ENCODE data around the gene HOXD13. TPM values are rescaled to one million over a fixed set of nuclear protein-coding genes. Genes with fewer than 3 reads are reported as not detected.

HOXD13 gene
- total and polyA plus RNA-seq, 2 of the 8 experiments (the other 6 are each of a cell fraction or from before 2014, with no cell fraction given), result not detected

DNA sequence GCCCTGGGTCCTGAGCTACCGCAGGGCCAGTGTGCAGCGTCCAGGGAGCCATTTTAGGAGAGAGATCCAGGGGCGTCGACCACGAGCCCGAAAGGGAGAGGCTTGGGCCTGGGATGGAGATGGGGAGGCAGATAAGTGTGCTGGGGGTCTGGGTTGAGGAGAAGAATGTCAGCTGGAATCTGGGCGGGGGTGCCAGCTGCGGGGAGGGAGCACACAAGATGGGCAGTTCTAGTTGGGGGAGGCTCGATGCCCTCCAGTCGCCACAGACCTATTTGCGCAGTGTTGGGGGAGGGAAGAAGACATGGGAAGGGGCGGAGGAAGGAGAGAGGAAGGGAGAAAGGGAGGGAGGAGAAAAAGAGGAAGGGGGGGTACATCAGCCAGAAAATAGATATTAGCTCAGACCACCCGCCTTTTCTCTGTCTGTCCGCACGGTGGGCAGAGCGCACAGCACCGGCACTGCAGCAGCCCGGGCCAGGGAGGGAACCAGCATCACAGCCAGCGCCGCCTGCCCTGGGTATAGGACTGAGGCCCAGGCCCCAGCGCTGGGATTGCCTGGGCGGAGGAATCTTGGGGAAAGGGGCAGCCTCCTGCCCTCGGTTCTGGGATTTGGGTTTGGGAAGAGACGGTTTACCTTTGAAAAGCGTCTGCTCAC, 12.7 kb downstream of the HOXD13 start:
- peak overlapping the region; percentile 42 to 62; a peak in 3 of 4 replicates for H3K4me2 ChIP-seq (ENCODE audit: insufficient read depth in 1 of 2, low read depth in 2 of 2, low read length in 2 of 2)
- H3K79me2 ChIP-seq (ENCODE audit: control insufficient read depth in 1 of 2, insufficient read depth in 2 of 2, low read length in 2 of 2), result no peaks in the 10 kb centered on the region
- H3K23ac ChIP-seq (ENCODE audit: insufficient read length), result no peak overlapping the region
- no peak overlapping the region for H3K9ac ChIP-seq (replicated peaks in 1 of 4; ENCODE audit: extremely low read depth in 1 of 4, low read depth in 3 of 4, low read length in 3 of 4)
- H2BK20ac ChIP-seq (ENCODE audit: low read length), result no peak overlapping the region
- no peaks in the 10 kb centered on the region for H3K9me3 ChIP-seq (ENCODE audit: insufficient read depth in 2 of 2, low read depth in 1 of 2, low read length in 1 of 2)
- H2AK5ac ChIP-seq (ENCODE audit: low read depth, low read length), result no peak overlapping the region
- POLR2A ChIA-PET (ENCODE audit: partially characterized antibody), result interaction anchor here (0.6 to 2.5 kb wide), 6 partner anchors 8 to 82 kb away, joined by 3 to 12 read pairs (median 4); no protein-coding TSS in a partner anchor
- CTCF ChIA-PET (ENCODE audit: partially characterized antibody), result interaction anchor here (0.6 to 4.6 kb wide), 12 partner anchors 8 to 1923 kb away, joined by 3 to 20 read pairs (median 7); partner anchors contain the start of gene HOXD10
- H4K20me1 ChIP-seq (replicated peaks in 1 of 2; ENCODE audit: control insufficient read depth in 1 of 2, insufficient read depth in 2 of 2, low read length in 2 of 2), result peaks cover 12 to 47% of the 10 kb centered on the region in 2 experiments
- peaks cover 98 to 99% (median 99%) of the 10 kb centered on the region in 4 experiments for H3K27me3 ChIP-seq (replicated peaks in 1 of 4; ENCODE audit: control insufficient read depth in 3 of 4, extremely low read depth in 1 of 4, insufficient read depth in 3 of 4, low read length in 3 of 4)
- no peak overlapping the region; the same call in none of the 2 replicates for H3K18ac ChIP-seq (ENCODE audit: extremely low read depth, low read length)
- no peak overlapping the region for H4K5ac ChIP-seq (ENCODE audit: insufficient read length, low read depth, low read length)
- H4K91ac ChIP-seq (replicated peaks; ENCODE audit: insufficient read length, low read length), result no peak overlapping the region
- H3K23me2 ChIP-seq (ENCODE audit: low read depth, low read length), result 0 out of 2 replicates have a peak, but pooled peaks cover 2% of the 10 kb centered on the region
- DNase-seq (ENCODE audit: low read depth in 1 of 2, low spot score in 2 of 2) (peak in 1 of 2 experiments; percentile 67), FAIRE-seq (no peak)
- peak overlapping the region; percentile 79; the same call in 1 of the 2 replicates for H4K8ac ChIP-seq (ENCODE audit: extremely low read depth, insufficient read depth, low read length)
- no peak overlapping the region for H2BK120ac ChIP-seq (replicated peaks; ENCODE audit: low read depth, low read length)
- H2BK15ac ChIP-seq (ENCODE audit: low read length), result peak overlapping the region; percentile 88; the same call in 1 of the 2 replicates
- H3K36me3 ChIP-seq (ENCODE audit: control insufficient read depth in 2 of 4, insufficient read depth in 4 of 4, low read length in 3 of 4), result peaks cover 0 to 4% (median 0%) of the 10 kb centered on the region in 4 experiments; a peak in 1 of 8 replicates
- WGBS, 2 experiments (ENCODE audit: extremely low coverage in 1 of 2, insufficient coverage in 1 of 2, insufficient read length in 1 of 2, insufficient replicate concordance in 2 of 2, low coverage in 1 of 2, low lambda C conversion rate in 2 of 2, missing lambda C conversion rate in 1 of 2), result 4% methylated on average over 23 of the region's 25 CpGs; no CpG with 5 or more reads in 1 of the 2 experiments
- H3K79me1 ChIP-seq (ENCODE audit: low read depth, low read length), result no peaks in the 10 kb centered on the region
- no peak overlapping the region for H3K27ac ChIP-seq (ENCODE audit: low read depth, low read length)
- H3K4ac ChIP-seq (replicated peaks; ENCODE audit: insufficient read length, low read depth, low read length), result no peak overlapping the region
- H3K14ac ChIP-seq (ENCODE audit: insufficient read length), result no peak overlapping the region
- peak overlapping the region; percentile 94; the same call in 1 of the 2 replicates for H2BK12ac ChIP-seq (ENCODE audit: low read depth, low read length)
- 0 out of 2 replicates have a peak overlapping the region, but pooled peaks have one; percentile 24 for H2BK5ac ChIP-seq (ENCODE audit: low read depth, low read length)
- H3K56ac ChIP-seq (replicated peaks; ENCODE audit: insufficient read length, low read depth, low read length), result no peak overlapping the region
- H3K4me1 ChIP-seq (replicated peaks in 1 of 4; ENCODE audit: control insufficient read depth in 3 of 4, insufficient read depth in 4 of 4, low read length in 3 of 4), result peaks cover 0 to 24% (median 13%) of the 10 kb centered on the region in 4 experiments; a peak in 5 of 7 replicates
- H3K4me3 ChIP-seq (ENCODE audit: extremely low read depth in 1 of 4, insufficient read depth in 2 of 4, low read depth in 3 of 4, low read length in 4 of 4), result peak overlapping the region in 1 of 4 experiments; percentile 50; a peak in 2 of 8 replicates
- no peak overlapping the region for H2AFZ ChIP-seq (ENCODE audit: low read length)
- TF ChIP-seq SRF (IDR thresholded peaks at IDR 0.05; ENCODE audit: low read depth, low read length) (no peak), FOSL1 (IDR thresholded peaks at IDR 0.05; ENCODE audit: insufficient read depth, low read depth, low read length) (no peak), SUZ12 (IDR thresholded peaks at IDR 0.05; ENCODE audit: low read length) (peak; percentile 68), EZH2 (IDR thresholded peaks at IDR 0.05; ENCODE audit: low read depth, low read length, severe bottlenecking) (peak; percentile 78), CTBP2 (IDR thresholded peaks at IDR 0.05; ENCODE audit: borderline replicate concordance, insufficient read depth, insufficient read length, low read length) (peak; percentile 61), YY1 (IDR thresholded peaks at IDR 0.05; ENCODE audit: low read depth, low read length) (0 out of 2 replicates have a peak, but pooled peaks have one; percentile 52), RFX5 (IDR thresholded peaks at IDR 0.05; ENCODE audit: borderline replicate concordance, low read depth, low read length) (no peak), POU5F1 (IDR thresholded peaks at IDR 0.05; ENCODE audit: low read depth, low read length) (no peak), RNF2 (IDR thresholded peaks at IDR 0.05; ENCODE audit: borderline replicate concordance, low read depth, low read length, missing control alignments, poor library complexity, severe bottlenecking) (peak; percentile 63), MAX (IDR thresholded peaks at IDR 0.05) (no peak)

Data from H1 (cell line).